Neural crest cell (in vitro differentiated cells): ENCODE data around the gene NCBP2. TPM values are rescaled to one million over a fixed set of nuclear protein-coding genes. Genes with fewer than 3 reads are reported as not detected.
A peak's percentile ranks its signal among the peaks of the same experiment; 100 is the strongest.

Source experiments
- DNase-seq: peaks from one replicate; pipeline ENCODE4 v3.0.0; 2021; ENCODE audit warnings: low read depth, mixed read lengths, low spot score
- H3K27ac Mint-ChIP-seq: one replicate; pipeline ENCODE4 v1.8.0; 2021; ENCODE audit warnings: mild to moderate bottlenecking, mixed read lengths; ENCODE audit not compliant: unreplicated experiment
- H3K27me3 Mint-ChIP-seq: 2 replicates; pipeline ENCODE4 v1.8.0; 2021; ENCODE audit warnings: low read depth, mild to moderate bottlenecking, mixed read lengths
- H3K36me3 Mint-ChIP-seq: 2 replicates; pipeline ENCODE4 v1.8.0; 2021; ENCODE audit warnings: low read depth, mild to moderate bottlenecking, mixed read lengths
- H3K4me1 Mint-ChIP-seq: 2 replicates; pipeline ENCODE4 v1.8.0; 2021; ENCODE audit warnings: mixed read lengths
- H3K4me3 Mint-ChIP-seq: one replicate; pipeline ENCODE4 v1.8.0; 2021; ENCODE audit warnings: mild to moderate bottlenecking, mixed read lengths
- H3K9me3 Mint-ChIP-seq: 2 replicates; pipeline ENCODE4 v1.8.0; 2021; ENCODE audit warnings: mixed read lengths
- total RNA-seq: library from RNA; stranded (reverse); gene quantifications from 2 replicates; pipeline ENCODE4 v1.2.1, GENCODE V29; 2021
- TF ChIP-seq, protein P1 (sequence below): fragments of 200-600 bp; sonication (generic); conservative IDR thresholded peaks from 2 replicates; pipeline ENCODE4 v1.5.0; 2021; ENCODE audit warnings: antibody characterized with exemption, mild to moderate bottlenecking

NCBP2 gene
- total RNA-seq, 1 donor from 2014 or later, result 117 TPM

DNA sequence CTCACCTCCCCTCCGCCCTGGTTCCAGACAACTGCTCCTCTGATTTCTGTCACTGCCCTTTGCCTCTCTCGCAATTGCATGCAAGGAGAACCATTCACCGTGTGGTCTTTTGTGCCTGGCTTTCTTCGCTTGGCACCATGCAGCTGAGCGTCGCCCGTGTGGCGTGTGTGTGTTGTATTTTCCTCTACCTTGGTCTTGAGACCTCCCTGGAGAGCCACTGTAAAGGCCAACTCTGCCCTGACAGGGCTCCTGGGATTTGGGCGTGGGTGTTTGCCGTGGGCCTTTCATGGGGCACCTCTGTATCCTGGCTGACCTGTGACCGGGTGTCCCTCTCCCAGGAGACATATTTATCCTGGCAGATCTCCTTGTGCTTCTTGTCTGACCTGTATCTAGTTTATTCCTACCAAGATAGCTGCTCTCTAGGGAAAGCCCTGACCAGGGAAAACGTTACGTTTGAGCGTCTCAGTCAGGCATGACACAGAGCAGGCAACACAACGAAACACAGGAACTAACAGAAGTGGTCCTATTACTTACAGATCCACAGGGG, 28.3 kb upstream of the NCBP2 start:
- Mint-ChIP-seq H3K27me3 (peaks cover 41% of the 10 kb centered on the region), H3K36me3 (peaks cover 2% of the 10 kb centered on the region), H3K4me1 (peaks cover 5% of the 10 kb centered on the region), H3K4me3 (peak overlapping the region; percentile 89), H3K27ac (no peak overlapping the region), H3K9me3 (no peaks in the 10 kb centered on the region)
- TF ChIP-seq, protein P1, sequence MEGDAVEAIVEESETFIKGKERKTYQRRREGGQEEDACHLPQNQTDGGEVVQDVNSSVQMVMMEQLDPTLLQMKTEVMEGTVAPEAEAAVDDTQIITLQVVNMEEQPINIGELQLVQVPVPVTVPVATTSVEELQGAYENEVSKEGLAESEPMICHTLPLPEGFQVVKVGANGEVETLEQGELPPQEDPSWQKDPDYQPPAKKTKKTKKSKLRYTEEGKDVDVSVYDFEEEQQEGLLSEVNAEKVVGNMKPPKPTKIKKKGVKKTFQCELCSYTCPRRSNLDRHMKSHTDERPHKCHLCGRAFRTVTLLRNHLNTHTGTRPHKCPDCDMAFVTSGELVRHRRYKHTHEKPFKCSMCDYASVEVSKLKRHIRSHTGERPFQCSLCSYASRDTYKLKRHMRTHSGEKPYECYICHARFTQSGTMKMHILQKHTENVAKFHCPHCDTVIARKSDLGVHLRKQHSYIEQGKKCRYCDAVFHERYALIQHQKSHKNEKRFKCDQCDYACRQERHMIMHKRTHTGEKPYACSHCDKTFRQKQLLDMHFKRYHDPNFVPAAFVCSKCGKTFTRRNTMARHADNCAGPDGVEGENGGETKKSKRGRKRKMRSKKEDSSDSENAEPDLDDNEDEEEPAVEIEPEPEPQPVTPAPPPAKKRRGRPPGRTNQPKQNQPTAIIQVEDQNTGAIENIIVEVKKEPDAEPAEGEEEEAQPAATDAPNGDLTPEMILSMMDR, result no peak
- DNase-seq, result no peak

DNA sequence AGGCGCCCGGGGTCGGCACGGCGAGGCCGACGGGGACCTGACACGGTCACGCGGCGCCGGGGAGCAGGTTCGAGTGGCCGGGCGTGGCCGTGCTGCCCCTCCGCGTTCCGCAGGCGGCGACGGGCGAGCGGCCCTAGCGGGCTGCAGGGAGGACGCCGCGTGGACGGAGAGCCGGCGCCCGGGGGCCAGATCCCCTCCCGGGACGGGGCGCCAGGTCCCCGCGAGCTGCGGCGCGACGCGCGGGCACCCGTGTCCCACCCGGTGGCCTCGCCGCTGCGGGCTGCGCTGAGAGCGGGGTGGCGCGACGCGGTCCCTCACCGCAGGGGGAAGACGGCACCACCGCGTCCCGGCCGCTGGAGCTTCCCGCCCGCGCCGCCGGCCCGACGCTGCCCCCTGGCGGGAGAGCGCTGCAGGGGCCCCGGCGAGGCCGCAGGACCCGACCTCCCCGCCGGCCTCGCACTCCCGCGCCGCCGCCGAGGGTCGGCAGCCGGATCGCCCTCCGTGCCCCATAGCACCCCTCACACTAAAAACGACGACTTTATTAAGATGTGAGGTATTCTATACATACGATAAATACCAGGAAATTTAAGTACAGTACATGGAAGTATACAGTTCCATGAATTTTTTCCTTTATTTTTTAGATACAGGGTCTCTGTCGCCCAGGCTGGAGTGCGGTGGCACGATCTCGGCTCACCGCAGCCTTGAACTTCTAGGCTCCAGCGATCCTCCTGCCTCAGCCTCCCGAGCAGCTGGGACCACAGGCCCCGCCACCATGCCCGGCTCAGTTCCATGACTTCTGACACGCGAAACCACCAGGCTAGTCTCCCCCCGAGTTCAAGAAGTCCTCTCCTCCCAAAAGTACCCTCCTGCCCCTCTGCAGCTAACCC, 27.6 kb upstream of the NCBP2 start:
- Mint-ChIP-seq H3K36me3 (peaks cover 2% of the 10 kb centered on the region), H3K27ac (no peak overlapping the region), H3K27me3 (peaks cover 45% of the 10 kb centered on the region), H3K4me1 (peaks cover 5% of the 10 kb centered on the region), H3K4me3 (peak overlapping the region; percentile 89), H3K9me3 (no peaks in the 10 kb centered on the region)
- peak; percentile 68 for DNase-seq
- TF ChIP-seq, protein P1, result peak; percentile 86

DNA sequence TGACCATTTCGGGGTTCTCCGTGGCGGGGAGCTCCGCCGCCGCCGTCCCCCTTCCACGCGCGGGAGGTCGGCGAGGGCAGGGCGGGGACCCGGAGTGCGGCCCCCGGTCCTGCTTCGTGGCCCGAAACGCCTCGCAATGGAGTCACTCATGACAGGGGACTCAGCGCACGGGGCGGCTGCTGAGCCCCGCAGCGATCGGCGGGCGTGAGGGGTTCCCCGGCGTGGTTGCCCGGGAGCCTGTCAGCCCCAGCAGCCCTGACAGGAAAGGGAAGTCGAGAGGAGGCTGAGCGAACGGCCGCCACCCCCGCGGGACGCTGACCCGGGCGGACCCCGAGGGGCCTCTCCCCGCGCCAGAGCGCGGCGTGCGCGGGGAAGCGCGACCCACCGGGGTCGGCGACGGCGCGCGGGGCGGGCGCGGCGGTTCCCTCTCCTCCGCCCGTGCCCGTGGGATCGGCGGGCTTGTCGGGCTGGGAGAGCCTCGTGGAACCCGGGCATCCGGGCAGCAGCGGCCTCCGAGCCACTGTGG, 26.9 kb upstream of the NCBP2 start:
- DNase-seq, result no peak
- H3K27ac Mint-ChIP-seq, result no peak overlapping the region
- peaks cover 5% of the 10 kb centered on the region for H3K4me1 Mint-ChIP-seq
- H3K9me3 Mint-ChIP-seq, result no peaks in the 10 kb centered on the region
- TF ChIP-seq, protein P1, result no peak
- peaks cover 48% of the 10 kb centered on the region for H3K27me3 Mint-ChIP-seq
- peaks cover 2% of the 10 kb centered on the region for H3K36me3 Mint-ChIP-seq
- no peak overlapping the region for H3K4me3 Mint-ChIP-seq

DNA sequence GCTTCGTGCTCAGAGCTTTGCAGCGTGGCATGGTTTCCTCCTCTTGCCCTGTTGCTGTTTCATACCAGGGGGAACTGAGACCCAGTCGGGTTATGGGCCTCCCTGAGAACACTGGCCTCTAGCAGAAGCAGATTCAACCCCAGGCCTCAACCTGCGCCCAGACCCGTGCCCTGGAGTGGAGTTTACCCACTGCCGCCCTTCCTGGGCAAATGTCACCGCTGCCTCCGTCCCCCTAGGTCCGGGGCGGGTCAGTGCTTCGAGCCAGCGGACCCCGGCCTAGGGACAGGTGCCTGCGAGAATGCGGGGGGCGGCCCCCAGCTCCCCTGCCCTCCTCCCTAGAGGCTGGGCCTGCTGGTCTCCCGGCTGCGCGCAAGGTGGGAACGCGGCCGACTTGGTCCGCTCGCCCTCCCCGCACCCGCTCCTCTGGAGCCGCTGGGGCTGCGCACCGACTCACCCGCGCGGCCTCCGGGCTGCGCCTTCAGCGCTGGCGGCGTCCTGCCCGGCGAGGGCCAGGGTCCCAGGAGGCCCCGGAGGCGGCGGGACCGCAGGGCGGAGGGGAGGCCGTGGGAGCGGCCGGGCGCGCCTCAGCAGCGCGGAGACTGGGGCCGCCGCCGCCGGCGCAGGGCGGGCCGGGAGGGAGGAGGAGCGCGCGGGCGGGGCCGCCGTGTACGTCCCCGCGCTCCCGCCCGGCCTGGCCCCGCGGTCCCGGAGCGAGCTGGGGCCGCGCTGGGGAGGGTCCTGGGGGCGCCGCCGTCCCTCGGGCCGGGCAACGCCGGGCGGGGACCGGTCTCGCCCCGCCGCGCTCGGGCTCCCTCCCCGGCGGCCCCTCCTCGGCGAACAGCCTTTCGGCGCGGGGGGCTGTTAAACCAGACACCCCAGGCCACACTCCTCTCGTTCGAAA, 26.2 kb upstream of the NCBP2 start, which contains the start of gene PIGZ:
Gene PIGZ (minus strand): TSS at position 601 of the 901 bp plus-strand sequence. CDS start 16,802 bp downstream, outside the sequence.
- TF ChIP-seq, protein P1, result no peak
- Mint-ChIP-seq H3K36me3 (peaks cover 2% of the 10 kb centered on the region), H3K27ac (no peak within 1 kb of the TSS), H3K27me3 (peaks cover 48% of the 10 kb centered on the region), H3K4me3 (peak within 1 kb of the TSS; percentile 74), H3K4me1 (peaks cover 5% of the 10 kb centered on the region), H3K9me3 (no peaks in the 10 kb centered on the region)
- DNase-seq, result no peak
